ENCODE measurements around the gene SMCO4. TPM values are rescaled to one million over a fixed set of nuclear protein-coding genes. Genes with fewer than 3 reads are reported as not detected.

The SMCO4 gene
- total RNA-seq, 1 donor from 2014 or later = 9.6 TPM

DNA sequence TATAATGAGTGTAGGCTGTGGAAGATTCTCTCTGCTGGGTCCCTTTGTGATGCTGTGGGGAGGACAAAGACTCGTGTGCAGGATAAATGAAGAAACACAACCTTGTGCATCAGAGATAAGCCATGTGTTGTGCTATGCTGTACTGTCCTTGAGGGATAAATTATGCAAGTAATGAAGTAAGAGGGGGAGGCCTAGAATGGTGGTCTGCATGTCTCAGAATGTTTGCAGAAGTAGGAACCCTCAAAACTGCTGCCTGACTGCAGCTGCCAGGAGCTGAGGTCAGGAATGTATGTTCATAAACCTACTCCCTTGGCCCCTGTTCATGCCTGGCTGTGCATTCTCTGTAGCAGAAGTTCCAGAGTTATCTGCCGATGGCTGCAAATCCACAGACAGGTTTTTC, 4.6 kb upstream of the SMCO4 start:
- no peaks in the 10 kb centered on the region for H3K9me3 ChIP-seq
- no peaks in the 10 kb centered on the region for H3K27me3 ChIP-seq
- H3K36me3 ChIP-seq = no peaks in the 10 kb centered on the region
- no peak for TF ChIP-seq POLR2A (IDR thresholded peaks at IDR 0.05)
- intact Hi-C loops (cut with DNase I) = no loop called here
- H3K27ac ChIP-seq = no peak overlapping the region
- no peak for DNase-seq (ENCODE audit: extremely low spot score in 2 of 2)
- peaks cover 8% of the 10 kb centered on the region for H3K4me1 ChIP-seq
- H3K4me3 ChIP-seq = no peak overlapping the region

DNA sequence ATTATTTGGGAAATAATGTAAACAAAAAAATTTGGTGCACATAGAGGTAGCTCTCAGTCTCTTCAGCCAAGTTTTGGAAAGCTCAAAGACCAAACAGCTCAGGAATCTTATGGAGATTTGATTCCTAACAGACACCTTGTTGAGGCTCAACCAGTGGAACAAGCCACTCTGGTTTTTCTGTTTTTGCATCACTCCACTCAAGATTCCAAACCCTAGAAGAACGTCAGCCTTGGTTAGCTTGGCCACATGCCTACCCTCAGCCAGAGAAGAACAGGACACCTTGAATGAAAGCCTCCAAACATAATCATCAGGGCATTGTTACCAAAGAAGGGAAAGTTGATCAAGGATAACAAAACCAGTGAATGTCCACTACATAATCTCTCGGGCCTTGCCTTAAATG, 3.8 kb upstream of the SMCO4 start:
- intact Hi-C loops (cut with DNase I) = no loop called here
- TF ChIP-seq POLR2AphosphoS5 (IDR thresholded peaks at IDR 0.05; ENCODE audit: insufficient read depth in 1 of 2, low read depth in 1 of 2) (no peak), POLR2A (IDR thresholded peaks at IDR 0.05) (no peak)
- TF ChIP-seq, protein P1, sequence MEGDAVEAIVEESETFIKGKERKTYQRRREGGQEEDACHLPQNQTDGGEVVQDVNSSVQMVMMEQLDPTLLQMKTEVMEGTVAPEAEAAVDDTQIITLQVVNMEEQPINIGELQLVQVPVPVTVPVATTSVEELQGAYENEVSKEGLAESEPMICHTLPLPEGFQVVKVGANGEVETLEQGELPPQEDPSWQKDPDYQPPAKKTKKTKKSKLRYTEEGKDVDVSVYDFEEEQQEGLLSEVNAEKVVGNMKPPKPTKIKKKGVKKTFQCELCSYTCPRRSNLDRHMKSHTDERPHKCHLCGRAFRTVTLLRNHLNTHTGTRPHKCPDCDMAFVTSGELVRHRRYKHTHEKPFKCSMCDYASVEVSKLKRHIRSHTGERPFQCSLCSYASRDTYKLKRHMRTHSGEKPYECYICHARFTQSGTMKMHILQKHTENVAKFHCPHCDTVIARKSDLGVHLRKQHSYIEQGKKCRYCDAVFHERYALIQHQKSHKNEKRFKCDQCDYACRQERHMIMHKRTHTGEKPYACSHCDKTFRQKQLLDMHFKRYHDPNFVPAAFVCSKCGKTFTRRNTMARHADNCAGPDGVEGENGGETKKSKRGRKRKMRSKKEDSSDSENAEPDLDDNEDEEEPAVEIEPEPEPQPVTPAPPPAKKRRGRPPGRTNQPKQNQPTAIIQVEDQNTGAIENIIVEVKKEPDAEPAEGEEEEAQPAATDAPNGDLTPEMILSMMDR (IDR thresholded peaks at IDR 0.05) = no peak
- no peak overlapping the region for H3K4me3 ChIP-seq
- no peak overlapping the region for H3K27ac ChIP-seq
- H3K36me3 ChIP-seq = no peaks in the 10 kb centered on the region
- DNase-seq (ENCODE audit: extremely low spot score in 2 of 2) = no peak
- H3K27me3 ChIP-seq = no peaks in the 10 kb centered on the region
- peaks cover 8% of the 10 kb centered on the region for H3K4me1 ChIP-seq
- no peaks in the 10 kb centered on the region for H3K9me3 ChIP-seq

DNA sequence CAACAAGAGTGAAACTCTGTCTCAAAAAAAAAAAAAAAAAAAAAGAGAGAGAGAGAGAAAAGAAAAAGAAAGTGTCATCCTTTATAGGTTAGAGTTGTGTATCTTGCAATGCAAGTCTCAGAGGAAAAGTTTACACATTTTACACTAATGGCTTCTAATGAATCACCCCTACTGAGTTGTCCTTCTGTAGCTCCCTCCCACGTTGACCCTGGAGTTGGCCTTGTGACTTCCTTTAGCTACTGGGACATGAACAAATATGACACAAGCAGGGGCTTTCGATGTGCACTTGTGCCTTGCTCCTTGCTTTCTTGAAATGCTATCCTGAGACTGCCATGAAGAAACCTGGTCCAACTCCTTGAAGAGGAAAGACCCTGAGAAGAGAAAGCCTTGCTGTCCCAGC, 2.4 kb upstream of the SMCO4 start:
- DNase-seq (ENCODE audit: extremely low spot score in 2 of 2) = no peak
- Histone ChIP-seq H3K4me1 (peaks cover 8% of the 10 kb centered on the region), H3K4me3 (no peak overlapping the region), H3K36me3 (no peaks in the 10 kb centered on the region), H3K27ac (no peak overlapping the region), H3K27me3 (no peaks in the 10 kb centered on the region), H3K9me3 (no peaks in the 10 kb centered on the region)
- TF ChIP-seq, protein P1 (IDR thresholded peaks at IDR 0.05) = no peak
- TF ChIP-seq POLR2AphosphoS5 (IDR thresholded peaks at IDR 0.05; ENCODE audit: insufficient read depth in 1 of 2, low read depth in 1 of 2) = no peak
- no peak for TF ChIP-seq POLR2A (IDR thresholded peaks at IDR 0.05)
- intact Hi-C loops (cut with DNase I) = no loop called here

DNA sequence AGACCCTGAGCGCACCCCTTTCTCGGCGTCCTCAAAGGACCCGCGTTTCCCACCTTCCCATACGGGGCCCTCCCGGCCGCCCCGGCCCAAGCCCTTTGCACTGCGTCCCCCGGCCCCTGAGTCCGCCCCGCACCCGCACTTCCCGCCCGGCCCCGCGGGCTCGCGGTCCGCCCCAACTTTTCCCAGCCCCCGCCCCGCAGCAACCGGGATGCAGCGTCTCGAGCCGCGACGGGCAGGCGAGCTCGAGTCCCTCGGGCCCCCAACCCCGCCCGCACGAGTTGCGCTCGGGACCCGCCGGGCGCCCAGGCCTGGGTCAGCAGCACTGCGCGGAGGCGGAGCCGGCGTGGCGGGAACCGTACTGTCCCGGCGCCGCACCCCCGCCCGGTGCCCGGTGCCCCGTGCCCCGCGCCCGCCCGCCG, 371 bp downstream of the SMCO4 start:
- TF ChIP-seq POLR2A (IDR thresholded peaks at IDR 0.05) = no peak
- TF ChIP-seq, protein P1 (IDR thresholded peaks at IDR 0.05) = no peak
- no peak for TF ChIP-seq POLR2AphosphoS5 (IDR thresholded peaks at IDR 0.05; ENCODE audit: insufficient read depth in 1 of 2, low read depth in 1 of 2)
- H3K9me3 ChIP-seq = no peaks in the 10 kb centered on the region
- peaks cover 15% of the 10 kb centered on the region for H3K4me1 ChIP-seq
- no peaks in the 10 kb centered on the region for H3K36me3 ChIP-seq
- H3K4me3 ChIP-seq = peak overlapping the region; percentile 66 to 76
- no peak for DNase-seq (ENCODE audit: extremely low spot score in 2 of 2)
- intact Hi-C loops (cut with DNase I) = no loop called here
- peak overlapping the region; percentile 81 for H3K27ac ChIP-seq
- no peaks in the 10 kb centered on the region for H3K27me3 ChIP-seq

DNA sequence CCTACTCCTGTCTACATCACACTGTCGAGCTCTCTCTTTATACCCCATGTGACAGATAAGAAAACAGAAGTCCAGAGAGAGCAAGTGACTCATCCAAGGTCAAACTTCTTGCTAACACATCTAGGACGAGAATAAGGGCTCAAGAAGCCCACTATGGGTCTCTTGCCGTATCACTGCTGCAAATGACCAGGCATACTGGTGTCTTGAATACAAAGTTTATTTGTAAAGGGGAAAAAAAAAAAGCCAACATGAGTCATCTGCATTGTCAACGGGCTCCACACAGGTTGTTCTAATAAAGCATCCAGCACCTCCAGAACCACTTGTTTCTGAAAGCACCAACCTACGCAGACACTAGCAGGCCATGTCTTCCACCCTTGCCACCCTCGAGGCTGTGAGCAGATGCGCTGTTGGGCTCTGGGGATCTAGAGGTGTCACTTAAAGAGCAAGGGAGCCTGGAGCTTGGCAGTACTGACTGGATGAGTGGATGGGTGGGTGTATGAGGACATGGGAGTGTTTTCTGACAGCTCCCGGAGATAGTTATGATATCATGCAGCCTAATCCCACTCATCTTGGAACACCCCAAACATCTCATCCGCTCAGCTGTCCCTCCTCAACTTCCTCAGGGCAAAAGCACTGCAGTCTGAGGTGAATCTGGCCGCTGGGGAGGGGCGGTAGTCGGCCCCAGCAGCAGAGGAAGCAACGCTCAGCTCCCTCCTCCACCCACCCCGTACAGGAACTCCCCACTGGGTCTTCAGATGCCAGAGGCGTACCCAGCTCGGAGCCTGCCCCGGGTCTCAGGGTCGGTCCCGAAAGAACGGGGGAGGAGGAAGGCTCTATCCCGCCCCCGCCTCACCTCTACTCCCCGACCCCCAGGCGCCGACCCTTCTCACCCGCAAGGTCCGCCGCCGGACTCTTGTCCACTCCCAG, 1.0 kb downstream of the SMCO4 start:
- Histone ChIP-seq H3K36me3 (no peaks in the 10 kb centered on the region), H3K27me3 (no peaks in the 10 kb centered on the region), H3K4me3 (peak overlapping the region; percentile 66 to 76), H3K27ac (peak overlapping the region; percentile 81), H3K4me1 (peaks cover 22% of the 10 kb centered on the region), H3K9me3 (no peaks in the 10 kb centered on the region)
- intact Hi-C loops (cut with DNase I) = no loop called here
- DNase-seq (ENCODE audit: extremely low spot score in 2 of 2) = no peak
- TF ChIP-seq, protein P1 (IDR thresholded peaks at IDR 0.05) = no peak
- TF ChIP-seq POLR2A (IDR thresholded peaks at IDR 0.05) (no peak), POLR2AphosphoS5 (IDR thresholded peaks at IDR 0.05; ENCODE audit: insufficient read depth in 1 of 2, low read depth in 1 of 2) (peak in 1 of 2 donors; percentile 22)
